ENCODE measurements around the gene NAGLU.
A peak's percentile ranks its signal among the peaks of the same experiment; 100 is the strongest.

The NAGLU gene

DNA sequence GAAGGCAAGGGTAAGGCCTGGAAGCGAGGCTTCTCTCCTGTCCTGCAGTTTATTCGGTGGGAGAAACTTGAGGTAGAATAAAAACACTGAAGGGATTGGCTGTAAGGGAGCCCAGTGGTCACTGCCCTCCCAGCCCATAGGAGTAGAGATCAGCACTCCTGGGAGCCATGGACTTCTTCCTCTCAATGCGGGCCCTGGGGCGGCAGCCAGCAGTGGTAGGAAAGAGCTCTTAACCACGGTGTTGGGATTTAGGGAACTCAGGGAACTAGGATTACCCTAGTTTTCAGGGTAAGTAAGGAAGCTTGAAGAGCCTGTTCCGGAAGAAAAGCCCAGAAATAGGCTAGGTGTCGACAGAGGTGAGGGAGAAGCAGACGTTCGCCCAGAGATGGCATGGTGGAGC is 23.8 kb upstream of the NAGLU start:
- no peak overlapping the region for H3K27ac ChIP-seq (ENCODE audit: low read depth, low read length)
- no peaks in the 10 kb centered on the region for H3K4me1 ChIP-seq (ENCODE audit: insufficient read depth, low read length)
- H3K9ac ChIP-seq (ENCODE audit: low read depth, low read length) = no peak overlapping the region
- peaks cover 37% of the 10 kb centered on the region for H3K36me3 ChIP-seq (ENCODE audit: insufficient read depth, low read length)
- 97% methylated on average over 9 of the region's 9 CpGs for WGBS
- no peaks in the 10 kb centered on the region for H3K27me3 ChIP-seq (ENCODE audit: insufficient read depth, low read length)
- H3K9me3 ChIP-seq (ENCODE audit: insufficient read depth, low read depth, low read length) = no peaks in the 10 kb centered on the region
- no peak overlapping the region for H3K4me3 ChIP-seq (ENCODE audit: low read length)

DNA sequence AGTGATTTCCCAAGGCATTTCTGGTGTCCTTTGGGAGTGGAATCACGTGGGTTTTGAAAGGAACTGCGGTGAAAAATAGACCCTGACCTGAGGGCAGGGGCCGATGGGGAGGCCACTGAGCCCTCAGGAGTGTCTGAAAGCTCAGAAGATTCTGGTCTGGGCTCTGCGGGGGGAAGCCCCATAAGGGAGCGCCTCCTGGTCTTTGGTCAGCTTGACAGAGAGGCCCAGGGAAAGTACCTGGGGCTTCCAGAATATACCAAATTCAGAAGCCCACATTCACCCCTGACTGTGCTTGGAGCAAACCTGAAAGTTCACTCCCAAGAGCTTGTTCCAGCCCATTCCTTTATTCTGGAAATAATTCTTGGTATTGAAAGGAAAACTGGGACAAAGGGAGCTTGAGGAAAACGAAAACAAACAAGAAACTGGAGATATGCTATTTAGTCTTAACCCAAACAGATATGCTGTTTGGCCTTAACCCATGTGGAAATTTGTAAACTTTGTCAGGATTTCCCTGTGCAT is 23.2 kb upstream of the NAGLU start:
- peaks cover 31% of the 10 kb centered on the region for H3K36me3 ChIP-seq (ENCODE audit: insufficient read depth, low read length)
- no peak overlapping the region for H3K9ac ChIP-seq (ENCODE audit: low read depth, low read length)
- WGBS = 87% methylated on average over 6 of the region's 6 CpGs
- H3K9me3 ChIP-seq (ENCODE audit: insufficient read depth, low read depth, low read length) = no peaks in the 10 kb centered on the region
- H3K27me3 ChIP-seq (ENCODE audit: insufficient read depth, low read length) = no peaks in the 10 kb centered on the region
- no peaks in the 10 kb centered on the region for H3K4me1 ChIP-seq (ENCODE audit: insufficient read depth, low read length)
- H3K27ac ChIP-seq (ENCODE audit: low read depth, low read length) = no peak overlapping the region
- H3K4me3 ChIP-seq (ENCODE audit: low read length) = no peak overlapping the region

DNA sequence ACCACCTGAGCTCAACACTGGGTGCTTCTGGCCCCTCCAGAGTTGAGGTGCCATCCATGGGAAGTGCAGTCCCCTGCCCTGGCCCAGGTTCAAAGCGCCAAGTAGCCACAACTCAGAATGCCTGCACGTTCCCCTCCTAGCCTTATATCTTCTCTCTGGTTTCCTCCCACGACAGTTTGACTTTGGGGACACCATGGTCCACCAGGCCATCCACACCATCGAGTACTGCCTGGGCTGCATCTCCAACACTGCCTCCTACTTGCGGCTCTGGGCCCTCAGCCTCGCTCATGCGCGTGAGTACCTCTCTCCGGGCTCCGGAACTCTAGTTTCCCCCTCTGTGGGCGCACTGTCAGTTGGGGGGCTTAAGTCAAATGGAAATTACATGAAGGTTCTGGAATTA is 22.4 kb upstream of the NAGLU start:
- Histone ChIP-seq H3K27me3 (ENCODE audit: insufficient read depth, low read length) (no peaks in the 10 kb centered on the region), H3K4me3 (ENCODE audit: low read length) (no peak overlapping the region), H3K4me1 (ENCODE audit: insufficient read depth, low read length) (peaks cover 1% of the 10 kb centered on the region; the same call in 1 of the 2 replicates), H3K9ac (ENCODE audit: low read depth, low read length) (no peak overlapping the region), H3K36me3 (ENCODE audit: insufficient read depth, low read length) (peaks cover 26% of the 10 kb centered on the region), H3K9me3 (ENCODE audit: insufficient read depth, low read depth, low read length) (no peaks in the 10 kb centered on the region), H3K27ac (ENCODE audit: low read depth, low read length) (no peak overlapping the region)
- 96% methylated on average over 11 of the region's 11 CpGs for whole genome bisulfite sequencing

DNA sequence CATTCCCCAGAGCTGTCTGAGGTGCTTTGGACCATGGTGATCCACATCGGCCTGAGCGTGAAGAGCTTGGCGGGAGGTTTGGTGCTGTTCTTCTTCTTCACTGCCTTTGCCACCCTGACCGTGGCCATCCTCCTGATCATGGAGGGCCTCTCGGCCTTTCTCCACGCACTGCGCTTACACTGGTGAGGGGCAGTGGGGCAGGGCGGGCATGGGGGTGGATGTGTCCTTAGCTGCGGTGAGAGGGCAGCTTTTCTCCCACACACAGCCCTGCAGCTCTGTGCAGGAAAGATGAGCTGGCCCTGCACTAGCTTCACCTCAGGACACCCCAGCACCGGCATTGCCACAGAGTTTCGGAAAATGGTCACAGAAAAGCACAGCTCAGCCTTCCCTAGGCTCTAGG is 21.8 kb upstream of the NAGLU start:
- Histone ChIP-seq H3K9ac (ENCODE audit: low read depth, low read length) (no peak overlapping the region), H3K4me1 (ENCODE audit: insufficient read depth, low read length) (peaks cover 7% of the 10 kb centered on the region; the same call in 1 of the 2 replicates), H3K4me3 (ENCODE audit: low read length) (no peak overlapping the region), H3K27ac (ENCODE audit: low read depth, low read length) (no peak overlapping the region), H3K36me3 (ENCODE audit: insufficient read depth, low read length) (peaks cover 21% of the 10 kb centered on the region), H3K9me3 (ENCODE audit: insufficient read depth, low read depth, low read length) (no peaks in the 10 kb centered on the region), H3K27me3 (ENCODE audit: insufficient read depth, low read length) (no peaks in the 10 kb centered on the region)
- WGBS = 97% methylated on average over 11 of the region's 11 CpGs

DNA sequence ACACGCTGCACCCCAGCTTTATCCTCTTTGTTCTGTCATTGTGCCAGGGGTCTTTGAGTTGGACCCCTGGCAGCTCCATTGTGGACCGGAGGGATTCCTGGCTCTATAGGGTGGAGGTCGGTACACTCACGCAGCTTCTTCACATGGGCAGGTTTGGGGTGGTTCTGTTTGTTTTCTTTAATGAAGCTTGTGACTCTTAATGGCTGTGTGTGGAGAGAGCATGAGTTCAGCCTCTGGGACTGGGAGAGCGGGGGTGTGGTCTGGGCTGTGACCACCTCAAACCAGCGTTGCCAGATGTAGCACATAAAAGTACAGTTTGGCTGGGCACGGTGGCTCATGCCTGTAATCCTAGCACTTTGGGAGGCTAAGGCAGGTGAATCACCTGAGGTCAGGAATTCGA is 21.2 kb upstream of the NAGLU start:
- Histone ChIP-seq H3K27ac (ENCODE audit: low read depth, low read length) (no peak overlapping the region), H3K4me3 (ENCODE audit: low read length) (no peak overlapping the region), H3K9ac (ENCODE audit: low read depth, low read length) (no peak overlapping the region), H3K4me1 (ENCODE audit: insufficient read depth, low read length) (peaks cover 13% of the 10 kb centered on the region), H3K36me3 (ENCODE audit: insufficient read depth, low read length) (peaks cover 21% of the 10 kb centered on the region), H3K9me3 (ENCODE audit: insufficient read depth, low read depth, low read length) (no peaks in the 10 kb centered on the region), H3K27me3 (ENCODE audit: insufficient read depth, low read length) (no peaks in the 10 kb centered on the region)
- 95% methylated on average over 8 of the region's 8 CpGs for WGBS

DNA sequence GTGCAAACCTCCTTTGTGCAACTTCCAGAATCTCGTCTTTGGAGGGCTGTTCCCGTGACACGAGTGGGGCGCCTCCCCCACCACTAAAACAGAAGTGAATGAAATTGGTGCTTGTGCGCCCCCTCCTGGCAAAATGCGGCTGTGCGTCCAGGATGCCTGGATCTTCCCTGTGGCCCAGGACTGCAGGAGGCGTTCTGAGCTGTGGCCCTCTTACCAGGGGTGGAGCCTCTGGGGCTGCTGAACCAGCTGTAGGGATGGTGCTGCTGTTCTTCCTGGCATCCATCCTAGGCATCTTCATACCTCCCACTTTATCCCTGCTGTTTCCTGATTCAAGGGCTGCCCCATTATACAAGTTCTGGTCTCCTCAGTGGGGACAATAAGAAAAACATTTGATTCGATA is 18.5 kb upstream of the NAGLU start:
- H3K27ac ChIP-seq (ENCODE audit: low read depth, low read length) = no peak overlapping the region
- WGBS = 31% methylated on average over 9 of the region's 9 CpGs
- H3K36me3 ChIP-seq (ENCODE audit: insufficient read depth, low read length) = peaks cover 25% of the 10 kb centered on the region
- no peak overlapping the region for H3K4me3 ChIP-seq (ENCODE audit: low read length)
- no peaks in the 10 kb centered on the region for H3K9me3 ChIP-seq (ENCODE audit: insufficient read depth, low read depth, low read length)
- peaks cover 23% of the 10 kb centered on the region for H3K4me1 ChIP-seq (ENCODE audit: insufficient read depth, low read length)
- no peak overlapping the region for H3K9ac ChIP-seq (ENCODE audit: low read depth, low read length)
- no peaks in the 10 kb centered on the region for H3K27me3 ChIP-seq (ENCODE audit: insufficient read depth, low read length)

DNA sequence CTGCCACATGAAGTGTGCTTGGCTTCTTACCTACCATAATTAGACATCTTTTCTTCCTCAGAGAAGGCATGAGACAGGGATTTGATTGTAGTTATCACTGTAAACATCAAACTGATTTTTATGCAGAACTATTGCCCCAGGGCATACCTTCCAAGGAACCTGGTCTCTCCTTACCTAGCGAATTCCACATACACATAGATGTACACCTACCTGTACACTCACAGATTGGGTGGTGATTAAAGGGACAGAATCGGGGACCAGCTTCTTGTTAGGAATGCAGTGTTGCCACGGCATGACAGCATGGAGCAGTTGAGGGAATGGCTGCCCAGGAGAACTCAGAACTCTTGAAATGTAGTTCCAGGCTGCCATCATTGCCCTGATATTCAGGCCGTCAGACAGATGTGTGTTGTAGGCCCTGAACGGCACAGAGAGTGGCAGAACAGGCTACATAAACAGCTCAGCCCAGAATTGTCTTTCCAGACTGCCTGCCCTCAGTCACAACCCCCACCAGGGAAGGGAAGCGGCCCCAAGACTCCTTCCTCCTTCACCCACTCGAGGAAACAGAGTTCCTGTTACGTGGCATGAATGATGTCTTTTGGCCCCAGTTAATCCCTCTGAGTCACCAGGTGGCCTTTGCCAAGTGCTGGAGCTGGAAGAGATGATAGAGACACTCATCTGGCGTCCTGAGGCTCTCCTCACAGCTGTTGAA is 17.8 kb upstream of the NAGLU start:
- Histone ChIP-seq H3K9ac (ENCODE audit: low read depth, low read length) (no peak overlapping the region), H3K4me3 (ENCODE audit: low read length) (no peak overlapping the region), H3K36me3 (ENCODE audit: insufficient read depth, low read length) (peaks cover 25% of the 10 kb centered on the region), H3K9me3 (ENCODE audit: insufficient read depth, low read depth, low read length) (no peaks in the 10 kb centered on the region), H3K4me1 (ENCODE audit: insufficient read depth, low read length) (peaks cover 23% of the 10 kb centered on the region), H3K27ac (ENCODE audit: low read depth, low read length) (no peak overlapping the region), H3K27me3 (ENCODE audit: insufficient read depth, low read length) (no peaks in the 10 kb centered on the region)
- 87% methylated on average over 8 of the region's 9 CpGs for WGBS

DNA sequence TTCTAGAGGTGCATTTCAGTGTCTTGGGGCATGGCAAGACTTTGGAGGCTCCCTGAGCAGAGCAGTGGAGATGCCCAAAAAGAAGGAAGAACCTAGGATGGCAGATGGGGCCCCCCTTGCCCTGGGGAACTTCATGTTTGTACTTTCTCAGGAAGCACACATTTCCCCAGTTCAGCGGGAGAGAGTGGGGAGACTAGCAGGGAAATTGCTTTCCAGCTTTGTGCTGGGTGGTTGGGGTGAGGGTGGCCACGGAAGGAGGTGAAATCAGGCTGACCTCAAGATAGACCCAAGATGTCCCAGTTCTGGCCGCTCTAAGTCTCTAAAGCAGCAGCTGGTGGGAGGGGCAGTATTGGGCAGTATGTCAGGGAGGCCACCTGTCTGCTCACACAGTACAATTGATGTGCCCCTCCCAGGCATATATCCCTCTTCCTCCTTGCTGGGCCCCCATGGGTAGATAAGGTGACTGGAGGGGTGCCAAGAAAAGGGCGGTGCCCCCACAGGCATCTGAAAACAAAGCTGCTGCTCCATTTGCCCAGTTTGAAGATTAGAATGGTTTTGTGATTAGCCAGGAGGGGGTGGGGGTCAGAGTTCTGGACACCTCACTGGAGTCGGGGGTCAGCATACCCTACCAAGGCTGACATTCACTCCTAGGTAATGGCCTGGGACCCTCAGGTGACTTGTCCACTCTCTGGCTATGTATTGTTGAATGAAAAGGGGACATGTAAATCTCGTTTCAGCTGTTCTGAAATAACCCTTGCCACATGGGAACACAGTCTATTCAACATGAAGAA is 17.1 kb upstream of the NAGLU start:
- WGBS = 82% methylated on average over 6 of the region's 6 CpGs
- Histone ChIP-seq H3K27me3 (ENCODE audit: insufficient read depth, low read length) (no peaks in the 10 kb centered on the region), H3K9ac (ENCODE audit: low read depth, low read length) (peak overlapping the region; percentile 69; the same call in 1 of the 2 replicates), H3K27ac (ENCODE audit: low read depth, low read length) (peak overlapping the region; percentile 94), H3K4me3 (ENCODE audit: low read length) (no peak overlapping the region), H3K36me3 (ENCODE audit: insufficient read depth, low read length) (peaks cover 20% of the 10 kb centered on the region), H3K9me3 (ENCODE audit: insufficient read depth, low read depth, low read length) (no peaks in the 10 kb centered on the region), H3K4me1 (ENCODE audit: insufficient read depth, low read length) (peaks cover 23% of the 10 kb centered on the region)

DNA sequence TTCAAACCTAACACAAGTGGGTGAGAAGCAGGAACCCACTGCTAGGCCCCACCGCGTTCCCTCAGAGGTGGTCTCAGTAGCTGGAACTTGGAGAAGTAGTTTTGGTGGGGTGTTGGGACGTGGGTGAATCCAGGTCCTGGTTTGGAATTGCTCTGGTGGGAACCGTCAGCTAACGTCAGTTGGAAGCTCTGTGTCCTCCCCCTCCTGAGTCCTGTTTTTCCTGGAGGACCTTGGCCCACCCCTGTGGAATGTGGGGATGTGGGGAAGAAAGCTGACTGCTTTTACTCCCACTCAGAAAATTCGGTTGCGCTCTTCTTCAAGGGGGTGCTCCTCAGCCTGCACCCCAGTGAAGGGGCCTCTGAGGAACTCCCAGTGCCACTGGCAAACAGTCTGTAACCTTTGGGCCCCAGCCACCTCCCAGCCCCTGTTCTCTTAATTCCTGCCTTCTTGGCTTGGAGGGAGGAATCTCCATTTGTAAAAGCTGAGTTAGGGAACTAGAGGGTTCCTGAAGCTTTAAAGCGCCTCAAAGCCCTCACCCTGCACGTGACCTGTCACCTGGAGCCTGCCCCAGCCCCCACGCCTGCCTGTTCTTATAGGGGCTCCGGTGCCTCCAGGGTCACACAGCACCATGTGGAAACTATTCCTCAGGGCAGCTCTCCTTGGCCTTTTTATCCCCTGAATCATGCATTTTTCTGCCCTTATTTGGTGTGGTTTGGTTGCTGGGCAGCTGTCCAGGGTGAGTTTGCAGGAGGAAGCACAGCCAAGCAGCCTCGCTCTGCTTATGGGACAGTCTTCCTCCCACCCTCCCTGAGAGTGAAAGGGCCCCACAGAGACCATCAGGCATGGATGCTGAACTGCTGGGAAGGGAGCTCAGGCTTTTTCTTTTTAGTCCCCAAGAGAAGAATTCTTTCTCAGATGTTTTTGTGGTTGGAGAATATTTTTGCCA is 16.2 kb upstream of the NAGLU start:
- Histone ChIP-seq H3K9me3 (ENCODE audit: insufficient read depth, low read depth, low read length) (no peaks in the 10 kb centered on the region), H3K27me3 (ENCODE audit: insufficient read depth, low read length) (no peaks in the 10 kb centered on the region), H3K4me3 (ENCODE audit: low read length) (0 out of 2 replicates have a peak overlapping the region, but pooled peaks have one; percentile 5), H3K4me1 (ENCODE audit: insufficient read depth, low read length) (peaks cover 23% of the 10 kb centered on the region), H3K9ac (ENCODE audit: low read depth, low read length) (peak overlapping the region; percentile 69; the same call in 1 of the 2 replicates), H3K36me3 (ENCODE audit: insufficient read depth, low read length) (peaks cover 14% of the 10 kb centered on the region), H3K27ac (ENCODE audit: low read depth, low read length) (peak overlapping the region; percentile 94)
- WGBS = 28% methylated on average over 12 of the region's 12 CpGs

DNA sequence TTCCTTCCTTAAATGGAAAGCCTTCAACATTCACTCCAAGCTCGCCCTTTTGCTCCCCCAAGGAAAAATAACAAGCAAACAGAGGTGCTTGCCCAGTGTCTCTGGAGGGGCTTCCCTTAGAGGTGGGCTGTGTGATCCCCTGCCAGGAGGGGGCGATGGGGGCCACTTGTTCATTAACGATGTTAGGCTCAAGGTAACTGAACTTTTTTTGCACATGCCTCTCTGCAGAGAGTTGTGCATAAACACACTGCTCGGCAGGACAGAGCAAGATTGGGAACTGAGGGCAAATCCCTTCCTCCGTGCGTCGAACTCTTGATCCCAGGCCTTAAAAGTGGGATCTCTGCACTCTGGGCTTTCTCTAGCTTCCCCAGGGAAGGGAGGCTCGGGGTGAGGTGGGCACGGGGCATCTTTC is 15.5 kb upstream of the NAGLU start:
- no peak overlapping the region for H3K4me3 ChIP-seq (ENCODE audit: low read length)

More for the DNA sequence above, 15.5 kb upstream of the NAGLU start:
- Histone ChIP-seq H3K9ac (ENCODE audit: low read depth, low read length) (peak overlapping the region; percentile 69; the same call in 1 of the 2 replicates), H3K4me1 (ENCODE audit: insufficient read depth, low read length) (peaks cover 23% of the 10 kb centered on the region), H3K9me3 (ENCODE audit: insufficient read depth, low read depth, low read length) (no peaks in the 10 kb centered on the region), H3K27ac (ENCODE audit: low read depth, low read length) (peak overlapping the region; percentile 94), H3K27me3 (ENCODE audit: insufficient read depth, low read length) (no peaks in the 10 kb centered on the region), H3K36me3 (ENCODE audit: insufficient read depth, low read length) (peaks cover 14% of the 10 kb centered on the region)
- WGBS = 51% methylated on average over 9 of the region's 9 CpGs
